HEK293 (cell line): ENCODE data around the gene ZCCHC2.

Experiments used
- CTCF ChIA-PET: fragments of 350-600 bp; formaldehyde crosslinking; extraction: SDS; loops from one replicate; lab custom pipeline; 2021; ENCODE audit warnings: antibody characterized with exemption; lab: Yijun Ruan, JAX
- POLR2A ChIA-PET: fragments of 300-600 bp; formaldehyde crosslinking; extraction: SDS; loops from one replicate; lab custom pipeline; 2020; ENCODE audit warnings: antibody characterized with exemption, inconsistent platforms; lab: Yijun Ruan, JAX
- H3K27ac ChIP-seq: fragments of 200-500 bp; sonication (Bioruptor generic); 2 replicates; pipeline ENCODE4 v1.5.1; 2014; ENCODE audit warnings: low read depth, low read length, control low read depth, inconsistent platforms; ENCODE audit errors: extremely low read depth
- H3K36me3 ChIP-seq, 2 experiments: fragments of 200-500 bp in 1 of 2; sonication (Bioruptor generic) in 1 of 2; 1 replicate in 1 of 2; 2 replicates in 1 of 2; pipeline ENCODE4 v1.5.1; 2014 to 2017; ENCODE audit warnings: inconsistent platforms in 2 of 2, low read length in 2 of 2; ENCODE audit not compliant: control insufficient read depth in 2 of 2, insufficient read depth in 1 of 2
- H3K4me1 ChIP-seq: fragments of 200-500 bp; sonication (Bioruptor generic); 2 replicates; pipeline ENCODE4 v1.5.1; 2014; ENCODE audit warnings: mild to moderate bottlenecking, low read length, inconsistent platforms; ENCODE audit not compliant: control insufficient read depth, insufficient read depth
- H3K4me3 ChIP-seq: 2 replicates; pipeline ENCODE4 v1.5.1; 2011; ENCODE audit warnings: low read depth, mild to moderate bottlenecking, control low read depth, low read length, moderate library complexity
- H3K9me3 ChIP-seq: fragments of 200-500 bp; sonication (Bioruptor generic); 2 replicates; pipeline ENCODE4 v1.5.1; 2014; ENCODE audit warnings: low read depth, low read length, inconsistent platforms; ENCODE audit not compliant: control insufficient read depth, insufficient read depth
- CTCF ChIP-seq: fragments of 450-650 bp; formaldehyde crosslinking; IDR thresholded peaks from 2 replicates; pipeline ENCODE4 v1.5.1; 2016; ENCODE audit warnings: missing biosample characterization, missing genetic modification characterization
- EGR2 ChIP-seq: fragments of 450-650 bp; formaldehyde crosslinking; IDR thresholded peaks from 2 replicates; pipeline ENCODE4 v1.5.1; 2016; ENCODE audit warnings: low read depth, missing biosample characterization, missing genetic modification characterization
- GLI4 ChIP-seq: fragments of 450-650 bp; formaldehyde crosslinking; IDR thresholded peaks from 2 replicates; pipeline ENCODE4 v1.5.1; 2016; ENCODE audit warnings: missing biosample characterization, missing genetic modification characterization
- GLIS1 ChIP-seq: fragments of 450-650 bp; formaldehyde crosslinking; IDR thresholded peaks from 2 replicates; pipeline ENCODE4 v1.5.1; 2016; ENCODE audit warnings: missing biosample characterization, missing genetic modification characterization
- HOXC10 ChIP-seq: sonication (generic); formaldehyde crosslinking; IDR thresholded peaks from 2 replicates; pipeline ENCODE4 v1.8.1; 2023; ENCODE audit warnings: mild to moderate bottlenecking, missing genetic modification reagents
- KLF10 ChIP-seq: fragments of 450-650 bp; IDR thresholded peaks from 2 replicates; pipeline ENCODE4 v1.5.1; 2018; ENCODE audit warnings: missing biosample characterization, mild to moderate bottlenecking, missing genetic modification characterization
- KLF9 ChIP-seq: fragments of 450-650 bp; formaldehyde crosslinking; IDR thresholded peaks from 2 replicates; pipeline ENCODE4 v1.5.1; 2016; ENCODE audit warnings: missing biosample characterization, missing genetic modification characterization, low read depth
- OSR2 ChIP-seq: fragments of 450-650 bp; formaldehyde crosslinking; IDR thresholded peaks from 2 replicates; pipeline ENCODE4 v1.5.1; 2016; ENCODE audit warnings: missing biosample characterization, missing genetic modification characterization
- PRDM1 ChIP-seq: fragments of 450-650 bp; formaldehyde crosslinking; IDR thresholded peaks from 2 replicates; pipeline ENCODE4; 2016; ENCODE audit warnings: missing biosample characterization, missing genetic modification characterization
- REST ChIP-seq: fragments of 450-650 bp; formaldehyde crosslinking; IDR thresholded peaks from 2 replicates; pipeline ENCODE4 v1.5.1; 2016; ENCODE audit warnings: missing biosample characterization, missing genetic modification characterization
- ZBTB17 ChIP-seq: fragments of 450-650 bp; formaldehyde crosslinking; IDR thresholded peaks from 2 replicates; pipeline ENCODE4 v1.5.1; 2016; ENCODE audit warnings: missing biosample characterization, missing genetic modification characterization
- ZBTB48 ChIP-seq: fragments of 450-650 bp; formaldehyde crosslinking; IDR thresholded peaks from 2 replicates; pipeline ENCODE4 v1.5.1; 2016; ENCODE audit warnings: missing biosample characterization, missing genetic modification characterization
- ZFHX2 ChIP-seq: fragments of 450-650 bp; formaldehyde crosslinking; conservative IDR thresholded peaks from 2 replicates; pipeline ENCODE4 v1.5.1; 2016; ENCODE audit warnings: missing biosample characterization, missing genetic modification characterization
- ZNF211 ChIP-seq: fragments of 450-650 bp; formaldehyde crosslinking; IDR thresholded peaks from 2 replicates; pipeline ENCODE4 v1.5.1; 2016; ENCODE audit warnings: low read depth, missing biosample characterization, missing genetic modification characterization
- ZNF350 ChIP-seq: fragments of 450-650 bp; formaldehyde crosslinking; IDR thresholded peaks from 2 replicates; pipeline ENCODE4 v1.5.0; 2017; ENCODE audit warnings: missing biosample characterization, mild to moderate bottlenecking, missing genetic modification characterization
- ZNF366 ChIP-seq: fragments of 450-650 bp; formaldehyde crosslinking; conservative IDR thresholded peaks from 2 replicates; pipeline ENCODE4 v1.5.1; 2016; ENCODE audit warnings: missing biosample characterization, missing genetic modification characterization
- ZNF404 ChIP-seq: fragments of 450-650 bp; formaldehyde crosslinking; IDR thresholded peaks from 2 replicates; pipeline ENCODE4 v1.5.1; 2017; ENCODE audit warnings: missing biosample characterization, missing genetic modification characterization
- ZNF416 ChIP-seq: fragments of 450-650 bp; formaldehyde crosslinking; IDR thresholded peaks from 2 replicates; pipeline ENCODE4 v1.5.1; 2016; ENCODE audit warnings: missing biosample characterization, missing genetic modification characterization
- ZNF529 ChIP-seq: fragments of 450-650 bp; formaldehyde crosslinking; IDR thresholded peaks from 2 replicates; pipeline ENCODE4 v1.5.1; 2017; ENCODE audit warnings: missing genetic modification characterization, missing biosample characterization; ENCODE audit not compliant: insufficient replicate concordance
- ZNF626 ChIP-seq: fragments of 450-650 bp; sonication (Bioruptor Pico); formaldehyde crosslinking; IDR thresholded peaks from 2 replicates; pipeline ENCODE4 v1.5.1; 2018; ENCODE audit warnings: missing biosample characterization, missing genetic modification characterization, inconsistent platforms
- ZNF654 ChIP-seq: fragments of 450-650 bp; formaldehyde crosslinking; IDR thresholded peaks from 2 replicates; pipeline ENCODE4 v1.5.1; 2016; ENCODE audit warnings: low read depth, missing biosample characterization, missing genetic modification characterization
- ZNF670 ChIP-seq: fragments of 450-650 bp; formaldehyde crosslinking; IDR thresholded peaks from 2 replicates; pipeline ENCODE4 v1.5.1; 2016; ENCODE audit warnings: missing biosample characterization, missing genetic modification characterization, low read depth

ZCCHC2 gene

GRCh38 chr18:62586151-62586774 is 63.4 kb downstream of the ZCCHC2 start:
- peaks cover 4% of the 10 kb centered on the region; the same call in 1 of the 2 replicates for H3K4me1 ChIP-seq
- POLR2A ChIA-PET: no interaction called here
- no peak overlapping the region for H3K27ac ChIP-seq
- CTCF ChIA-PET: interaction anchor here (0.5 to 5.2 kb wide), 89 partner anchors 9 to 986 kb away, joined by 3 to 79 read pairs (median 4); partner anchors contain the start of genes PHLPP1 and ZCCHC2
- peaks cover 0 to 5% of the 10 kb centered on the region in 2 experiments; a peak in 2 of 3 replicates for H3K36me3 ChIP-seq
- no peaks in the 10 kb centered on the region for H3K9me3 ChIP-seq
- TF ChIP-seq ZNF626 (tag by site-specific recombination) (no peak), ZNF654 (tag by site-specific recombination) (peak; percentile 81), ZFHX2 (tag by site-specific recombination) (peak; percentile 80), HOXC10 (CRISPR knock-in tag) (no peak), EGR2 (tag by site-specific recombination) (peak; percentile 31; the same call in 1 of the 2 replicates), ZBTB17 (no peak), ZBTB48 (tag by site-specific recombination) (peak; percentile 60; the same call in 1 of the 2 replicates), ZNF404 (no peak), KLF9 (peak; percentile 45; the same call in 1 of the 2 replicates), OSR2 (tag by site-specific recombination) (no peak), GLIS1 (0 out of 2 replicates have a peak, but pooled peaks have one; percentile 16), ZNF366 (tag by site-specific recombination) (no peak), ZNF211 (tag by site-specific recombination) (no peak), ZNF670 (no peak), REST (tag by site-specific recombination) (no peak), ZNF529 (tag by site-specific recombination) (no peak), KLF10 (peak; percentile 49; the same call in 1 of the 2 replicates), PRDM1 (tag by site-specific recombination) (no peak), ZNF416 (no peak), ZNF350 (no peak), CTCF (tag by site-specific recombination) (peak; percentile 85), GLI4 (tag by site-specific recombination) (no peak)
- no peak overlapping the region for H3K4me3 ChIP-seq
